Astrocyte of the spinal cord (primary cell): Measurements from ENCODE around the gene SCARF2.
"Not testable (repeated sequence)": the region's sequence is repeated elsewhere in the genome, so short reads cannot be mapped to it uniquely, and the experiment has no call there.

ENCODE experiments used
- DNase-seq: peaks from one replicate; pipeline ENCODE4 v3.0.0; 2011; ENCODE audit warnings: low read depth, low spot score
- H3K4me3 ChIP-seq: 2 replicates; pipeline ENCODE4 v1.5.1; 2011; ENCODE audit warnings: low read depth, mild to moderate bottlenecking, low read length, moderate library complexity
- CTCF ChIP-seq: IDR thresholded peaks from 2 replicates; pipeline ENCODE4 v1.5.1; 2012; ENCODE audit warnings: low read depth, mild to moderate bottlenecking, low read length, inconsistent platforms
- in situ Hi-C: cut with HindIII; loops from 2 replicates; pipeline ENCODE4 v1.10.0; 2017; ENCODE audit warnings: low sequenced_read_pairs

SCARF2 gene

GRCh38 chr22:20413217-20414058 lies 24.2 kb downstream of the SCARF2 start:
- in situ Hi-C loops, result no loop called here
- no peak for TF ChIP-seq CTCF

GRCh38 chr22:20412474-20413216 lies 25.0 kb downstream of the SCARF2 start:
- in situ Hi-C loops, result no loop called here
- no peak overlapping the region for H3K4me3 ChIP-seq
- no peak for TF ChIP-seq CTCF
- no peak for DNase-seq

More at GRCh38 chr22:20413217-20414058, 24.2 kb downstream of the SCARF2 start:
- no peak for DNase-seq
- no peak overlapping the region for H3K4me3 ChIP-seq

- H3K4me3 ChIP-seq, DNase-seq, in situ Hi-C loops: not testable (repeated sequence)
Measured at GRCh38 chr22:20409385-20409784, 28.2 kb downstream of the SCARF2 start.

- in situ Hi-C loops, result no loop called here
- TF ChIP-seq CTCF, result no peak
- DNase-seq, result no peak
- H3K4me3 ChIP-seq, result no peak overlapping the region
Measured at GRCh38 chr22:20408891-20409290, 28.7 kb downstream of the SCARF2 start.

- no peak for DNase-seq
- in situ Hi-C loops, result no loop called here
- no peak for TF ChIP-seq CTCF
- H3K4me3 ChIP-seq, result no peak overlapping the region
Measured at GRCh38 chr22:20407829-20408228, 29.8 kb downstream of the SCARF2 start.

- TF ChIP-seq CTCF, result no peak
- H3K4me3 ChIP-seq, result no peak overlapping the region
- in situ Hi-C loops, result no loop called here
- no peak for DNase-seq
Measured at GRCh38 chr22:20406686-20407408, 30.8 kb downstream of the SCARF2 start.
